Activated CD8-positive, alpha-beta memory T cell treated with anti-CD3 and anti-CD28 coated beads, Interleukin-2, amount 50 U/mL, for 1 hour (primary cell): Measurements from ENCODE around the gene LRRTM1.

Source experiments
- DNase-seq: peaks from one replicate; pipeline ENCODE4 v3.0.0-alpha.2; 2020; ENCODE audit errors: extremely low read depth

LRRTM1 gene

DNA sequence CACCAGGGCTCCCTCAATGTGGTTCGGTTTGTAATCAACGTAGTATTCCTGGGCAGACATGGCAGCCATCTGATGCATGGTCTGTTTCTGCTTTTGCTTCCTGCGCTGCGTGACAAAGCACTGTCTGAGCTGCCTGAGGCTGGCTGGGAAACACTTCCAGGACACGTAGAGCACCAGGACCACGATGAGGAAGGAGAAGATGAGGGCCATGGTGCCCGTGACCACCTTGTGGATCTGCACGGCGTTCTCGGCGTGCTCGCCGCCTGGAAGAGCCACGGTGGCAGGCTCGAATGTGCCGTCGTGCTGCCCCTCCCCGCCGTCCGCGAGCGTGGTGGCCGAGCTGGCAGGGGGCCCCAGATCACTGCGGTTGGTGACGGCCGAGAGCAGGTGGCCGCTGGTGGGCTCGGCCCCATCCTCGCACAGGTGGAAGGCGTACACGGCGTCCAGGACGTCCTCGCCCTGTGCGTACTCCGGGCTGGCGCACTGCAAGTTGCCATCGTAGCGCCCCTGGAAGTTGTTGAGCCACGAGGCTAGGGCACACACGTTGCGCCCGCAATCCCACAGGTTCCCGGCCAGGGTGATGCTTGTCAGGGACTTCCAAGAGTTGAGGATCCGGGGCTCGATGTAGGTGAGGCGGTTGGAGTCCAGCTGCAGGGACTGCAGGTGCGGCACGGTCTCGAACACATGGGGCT, 2.1 kb downstream of the LRRTM1 start:
- no peak for DNase-seq

DNA sequence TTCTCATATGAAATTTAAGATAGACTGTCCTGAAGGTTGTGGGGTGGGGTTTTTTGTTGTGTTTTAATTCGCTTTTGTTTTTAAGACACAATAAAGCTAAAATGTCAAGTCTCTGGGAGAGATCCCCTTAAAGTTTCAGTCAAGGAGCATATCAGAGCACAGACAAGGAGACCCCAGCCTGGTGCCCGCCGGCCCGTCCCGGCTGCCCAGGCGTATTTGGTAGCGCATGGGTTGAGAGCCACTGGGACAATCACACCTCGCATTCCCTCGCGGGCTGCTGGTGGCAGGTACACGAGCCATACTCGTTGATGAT, 2.6 kb downstream of the LRRTM1 start:
- no peak for DNase-seq

DNA sequence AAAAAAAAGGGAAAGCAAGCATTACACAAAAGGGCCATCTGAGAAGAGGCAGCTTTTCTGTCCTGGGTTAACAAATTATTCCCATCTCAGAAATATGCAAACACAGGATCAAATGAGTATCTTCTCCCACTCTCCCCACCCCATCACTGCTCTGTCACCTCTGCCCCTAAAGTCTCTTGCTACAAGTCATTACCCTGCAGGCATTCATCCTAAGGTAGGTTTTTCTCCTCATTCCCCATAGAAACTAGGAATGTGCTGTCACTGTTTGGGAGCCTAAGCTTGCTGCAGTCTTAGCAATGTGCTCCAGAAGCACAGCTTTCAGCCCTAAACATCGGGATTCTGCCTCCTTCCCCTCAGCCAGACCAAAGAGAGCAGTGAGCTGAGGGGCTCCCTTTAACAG, 3.6 kb downstream of the LRRTM1 start:
- DNase-seq, result no peak

DNA sequence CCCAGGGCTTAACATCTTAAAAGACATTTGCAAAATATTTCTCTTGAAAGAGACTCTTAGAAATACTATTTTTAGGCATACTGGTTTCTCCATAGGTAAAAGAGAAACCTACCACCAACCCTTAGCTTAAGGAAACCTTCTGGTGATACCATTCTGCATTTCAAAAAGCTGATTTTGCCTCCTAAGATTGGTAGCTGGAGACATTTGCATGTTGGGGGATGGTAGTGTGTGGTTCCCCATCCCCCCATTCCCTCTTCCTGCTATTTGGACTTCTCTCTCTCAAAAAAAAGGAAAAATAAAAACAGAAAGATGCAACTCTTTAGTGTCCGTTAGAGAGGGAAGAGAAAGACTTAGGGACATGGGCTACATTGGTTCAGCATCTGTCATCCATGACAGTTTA, 4.2 kb downstream of the LRRTM1 start:
- no peak for DNase-seq

DNA sequence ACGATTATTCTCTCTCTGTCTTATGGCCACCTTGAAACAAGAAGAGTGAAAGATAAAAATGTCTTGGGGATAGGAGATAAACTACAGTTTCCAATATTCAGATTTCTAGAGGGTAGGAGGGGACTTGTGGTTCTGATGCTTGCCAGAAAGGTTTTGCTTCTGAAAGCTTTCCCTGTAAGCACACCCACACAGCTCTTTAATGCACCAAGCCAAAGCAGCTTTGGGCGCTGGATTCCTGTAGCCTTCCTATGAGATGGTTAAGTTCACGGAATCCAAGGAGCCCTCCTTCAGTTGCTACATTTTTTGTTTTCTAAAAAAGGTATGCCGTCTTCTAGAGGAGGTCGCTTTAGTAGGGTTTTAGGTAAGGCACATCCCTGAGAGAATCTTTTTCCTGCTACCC, 4.9 kb downstream of the LRRTM1 start:
- DNase-seq, result no peak

DNA sequence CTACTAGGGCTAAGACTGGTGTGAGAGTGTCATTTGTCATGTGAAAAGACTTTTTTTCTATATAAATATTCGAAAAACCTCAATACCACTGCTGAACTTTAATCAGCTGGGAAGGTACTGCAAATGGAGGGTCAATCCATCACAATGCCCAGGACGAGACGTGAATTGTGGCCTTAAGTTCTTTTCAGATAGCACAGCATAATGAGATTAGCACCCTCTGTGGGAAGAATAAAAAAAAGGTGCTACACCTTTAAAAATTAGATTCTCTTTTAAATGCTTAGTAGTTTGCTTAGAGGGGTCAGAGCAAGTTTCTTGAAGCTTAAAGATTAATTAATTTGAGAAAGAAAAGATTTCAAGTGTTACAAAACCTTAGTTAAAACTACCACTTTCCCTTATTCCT, 5.6 kb downstream of the LRRTM1 start:
- DNase-seq, result no peak

DNA sequence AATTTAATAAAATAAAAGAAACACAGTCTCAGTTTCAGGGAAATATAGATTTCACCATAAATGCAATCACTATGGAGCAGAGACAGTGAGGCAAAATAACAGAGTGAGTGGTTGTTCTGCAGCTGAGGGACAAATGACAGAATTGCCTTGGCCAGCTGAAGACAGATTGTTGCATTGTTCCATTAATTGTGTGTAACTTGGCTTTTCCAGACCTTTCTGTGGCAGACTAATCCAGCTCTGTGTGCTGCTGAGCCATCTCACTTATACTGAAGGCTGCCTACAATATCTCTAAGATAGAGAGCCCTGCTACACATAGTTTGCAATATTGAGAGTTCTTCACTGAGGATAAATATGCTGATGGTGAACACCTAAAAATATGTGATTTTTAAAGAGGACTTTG, 11.5 kb downstream of the LRRTM1 start:
- no peak for DNase-seq

DNA sequence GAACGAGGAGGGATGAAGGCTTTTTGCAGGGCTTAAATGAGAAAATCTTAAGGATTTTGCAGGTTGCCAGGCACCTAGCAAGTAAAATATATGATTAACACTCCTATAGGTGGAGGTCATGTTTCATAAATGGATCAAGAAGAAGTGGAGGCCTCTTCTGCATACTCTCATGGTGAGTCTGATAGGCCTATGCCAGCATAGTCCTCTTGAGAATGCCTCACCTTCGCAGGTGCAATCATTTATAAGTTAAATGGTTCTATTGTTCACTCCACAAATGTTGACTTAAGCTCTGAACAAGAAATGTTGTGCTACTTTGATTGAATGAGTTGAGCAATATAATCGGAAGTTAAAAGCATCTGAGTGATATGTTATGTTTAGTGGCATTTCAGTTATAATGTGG, 12.1 kb downstream of the LRRTM1 start:
- DNase-seq, result no peak

DNA sequence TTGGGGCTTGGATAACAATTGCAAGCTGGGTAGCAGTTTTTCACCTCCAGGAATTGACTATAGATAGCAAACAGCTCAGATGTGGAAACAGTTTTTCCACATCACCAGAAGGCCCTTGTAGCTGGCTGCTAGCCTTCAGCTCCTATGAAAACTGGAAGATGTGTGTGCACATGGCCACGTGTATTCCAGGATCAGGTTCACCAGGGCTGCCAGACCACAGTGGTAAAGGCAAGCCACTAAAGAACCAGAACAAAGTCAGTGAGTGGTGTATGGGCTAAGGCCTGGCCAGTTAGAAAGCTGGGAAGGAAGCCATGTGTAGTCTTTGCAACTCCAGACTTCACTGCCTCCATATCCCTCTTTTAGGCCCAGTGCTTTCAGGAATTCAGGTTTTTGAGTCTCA, 12.9 kb downstream of the LRRTM1 start:
- DNase-seq, result no peak

DNA sequence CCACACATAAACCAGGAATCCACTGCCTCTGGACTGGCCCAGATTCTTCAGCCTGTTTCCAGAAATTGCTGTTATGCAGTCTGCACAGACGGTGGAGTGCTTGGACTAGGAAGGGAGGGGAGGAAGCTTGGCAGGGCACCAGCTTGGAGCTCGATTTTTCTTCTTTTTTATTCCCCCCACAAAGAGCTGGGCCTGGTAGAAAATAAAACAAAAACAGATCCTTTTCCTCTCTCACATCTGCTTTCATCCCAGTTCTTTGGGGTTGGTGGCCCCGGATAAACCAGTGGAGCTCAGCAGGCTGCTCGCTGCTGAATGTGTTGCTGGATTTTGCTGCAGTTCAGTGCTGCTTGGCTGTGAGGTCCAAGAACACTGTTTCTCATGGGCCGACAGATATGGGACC, 16.0 kb downstream of the LRRTM1 start:
- no peak for DNase-seq

DNA sequence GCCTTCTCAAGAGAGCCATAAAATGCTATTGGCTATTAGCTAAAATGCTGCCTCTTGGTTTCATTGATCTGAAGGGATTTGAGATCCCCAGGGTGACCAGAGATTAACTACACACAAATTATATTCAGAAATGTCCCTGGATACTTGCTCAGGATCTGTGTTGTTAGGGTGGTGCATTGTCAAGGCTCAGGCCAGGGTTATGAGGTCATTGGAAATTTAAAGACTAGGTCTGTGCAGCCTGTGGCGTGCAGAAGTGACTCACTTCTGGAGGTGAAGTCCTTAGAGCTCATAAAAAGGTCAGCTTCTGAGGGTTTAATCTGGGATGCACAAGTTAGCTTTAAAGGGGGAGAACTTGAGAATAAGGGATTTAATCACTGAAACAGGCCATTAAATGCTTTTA, 23.5 kb downstream of the LRRTM1 start:
- no peak for DNase-seq

DNA sequence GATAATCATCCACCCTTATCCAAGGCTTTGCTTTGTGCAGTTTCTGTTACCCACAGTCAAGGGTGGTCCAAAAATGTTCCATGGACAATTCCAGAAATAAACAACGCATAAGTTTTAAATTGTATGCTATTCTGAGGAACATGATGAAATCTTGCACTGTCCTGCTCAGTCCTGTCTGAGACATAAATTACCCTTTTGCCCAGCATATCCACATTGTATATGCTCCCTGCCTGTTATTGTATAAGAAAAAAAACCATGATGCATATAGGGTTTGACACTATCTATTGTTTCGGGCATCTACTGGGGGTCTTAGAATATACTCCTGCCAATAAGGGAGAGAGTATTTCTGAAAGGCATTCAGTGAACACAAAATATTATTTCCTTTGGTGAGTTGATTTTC, 24.0 kb downstream of the LRRTM1 start:
- DNase-seq, result no peak

DNA sequence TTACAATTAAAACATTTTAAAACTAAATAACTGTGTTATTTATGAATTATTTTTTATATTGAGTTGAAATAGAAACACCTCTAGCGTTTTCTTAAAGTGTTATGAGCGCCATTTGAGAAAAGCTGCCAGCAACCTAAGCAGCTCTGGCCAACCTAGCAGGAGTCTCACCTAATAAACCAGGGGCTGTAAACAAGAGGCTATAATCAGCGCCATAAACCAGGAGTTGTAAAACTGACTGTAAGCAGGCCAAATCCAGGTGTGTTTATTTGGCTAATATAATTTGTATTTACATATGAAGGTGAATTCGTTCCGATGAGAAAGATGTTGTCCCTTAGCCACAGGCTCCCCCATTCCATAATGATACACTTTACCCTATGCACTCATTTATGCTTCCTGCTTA, 34.7 kb downstream of the LRRTM1 start:
- no peak for DNase-seq

DNA sequence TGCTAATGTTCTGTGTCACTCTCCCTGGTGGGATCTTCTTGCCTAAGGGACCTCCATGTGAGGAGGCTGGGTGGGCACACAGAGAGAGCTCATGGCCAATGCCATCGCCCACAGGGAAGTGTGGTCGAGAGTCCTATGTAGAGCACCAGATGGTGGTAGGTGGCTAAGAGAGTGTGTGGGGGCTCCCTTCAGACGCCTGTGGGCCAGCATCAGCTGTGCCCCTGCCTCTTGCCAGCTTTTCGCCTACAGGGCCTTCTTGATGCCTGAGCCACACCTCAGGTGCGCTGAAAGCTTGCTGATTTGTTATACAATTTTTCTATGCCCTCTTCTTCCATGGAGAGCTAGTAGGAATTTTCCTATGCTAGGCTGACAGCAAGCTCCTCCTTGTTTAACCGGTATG, 38.3 kb downstream of the LRRTM1 start:
- no peak for DNase-seq

DNA sequence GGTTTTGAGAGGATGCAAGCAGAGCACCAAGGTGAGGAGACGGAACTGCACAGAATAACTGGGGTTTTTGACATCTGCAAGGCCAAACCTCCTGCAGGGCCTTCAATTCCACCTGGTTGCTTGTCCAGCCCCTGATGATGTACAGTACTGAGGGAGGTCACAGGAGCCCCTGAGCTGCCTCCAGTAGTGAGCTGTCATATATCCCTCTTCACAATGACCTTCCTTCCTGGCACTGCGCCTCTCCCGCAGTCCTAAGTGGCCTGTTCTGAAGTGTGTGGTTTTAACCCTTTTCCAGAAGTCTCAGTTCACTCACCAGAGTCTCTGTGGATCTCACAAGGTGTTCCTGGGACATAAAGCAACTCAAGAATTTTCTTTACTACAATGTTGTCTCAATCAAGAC, 45.3 kb downstream of the LRRTM1 start:
- no peak for DNase-seq

DNA sequence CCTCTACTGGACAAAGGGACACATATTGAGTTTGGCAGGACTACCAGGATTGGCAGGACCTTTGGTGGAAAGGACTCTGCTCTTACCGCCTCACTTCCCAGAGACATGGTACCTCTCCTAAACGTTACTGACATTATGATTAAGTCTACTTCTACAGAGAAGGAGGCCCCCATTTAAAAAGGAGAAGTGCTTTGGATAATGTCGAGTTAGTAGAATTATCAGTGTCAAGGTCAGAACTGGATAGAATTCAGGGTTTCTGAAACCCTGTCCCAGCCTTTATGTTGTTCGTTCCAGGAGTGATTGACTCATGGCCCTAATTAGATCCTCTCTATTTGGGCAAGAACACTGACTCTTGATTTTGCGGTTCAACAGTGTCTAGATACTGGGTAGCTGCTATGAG, 45.8 kb downstream of the LRRTM1 start:
- DNase-seq, result no peak

DNA sequence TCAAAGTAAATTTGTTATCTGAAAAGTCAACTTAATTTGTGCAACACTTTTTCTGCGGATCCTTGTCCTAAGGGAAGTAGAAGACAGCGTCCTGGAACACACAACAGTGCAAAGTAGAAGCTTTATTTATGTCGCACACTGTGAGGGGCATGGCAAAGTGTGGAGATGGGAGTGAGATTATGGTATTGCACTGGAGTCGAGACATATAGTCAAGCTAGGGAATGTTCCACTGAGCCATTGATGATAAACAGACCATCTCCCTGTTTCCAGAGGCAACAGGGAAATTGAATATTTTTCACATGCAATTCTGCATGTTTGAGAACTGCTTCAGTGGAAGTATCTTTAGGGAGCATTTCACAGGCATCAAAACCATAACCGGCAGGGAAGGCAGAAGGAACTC, 46.2 kb downstream of the LRRTM1 start:
- no peak for DNase-seq

DNA sequence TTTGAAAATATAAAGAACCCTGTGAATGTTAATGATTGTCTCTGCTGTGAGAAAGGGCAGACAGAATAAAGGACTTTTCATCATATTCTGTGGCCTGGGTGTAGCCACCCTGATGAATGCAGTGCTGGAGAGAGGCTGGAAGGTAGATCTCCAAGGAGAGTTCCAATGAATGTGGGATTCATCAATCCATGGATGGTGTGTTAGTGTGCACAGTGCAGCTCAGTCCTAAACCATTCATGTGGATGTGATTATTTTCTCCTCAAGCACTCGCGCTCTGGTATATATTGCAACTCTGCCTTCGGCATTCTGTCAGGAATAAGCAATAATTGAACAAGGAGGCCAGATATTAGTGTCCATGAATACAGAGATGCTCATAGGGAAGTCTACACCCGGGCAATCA, 47.1 kb downstream of the LRRTM1 start:
- no peak for DNase-seq

DNA sequence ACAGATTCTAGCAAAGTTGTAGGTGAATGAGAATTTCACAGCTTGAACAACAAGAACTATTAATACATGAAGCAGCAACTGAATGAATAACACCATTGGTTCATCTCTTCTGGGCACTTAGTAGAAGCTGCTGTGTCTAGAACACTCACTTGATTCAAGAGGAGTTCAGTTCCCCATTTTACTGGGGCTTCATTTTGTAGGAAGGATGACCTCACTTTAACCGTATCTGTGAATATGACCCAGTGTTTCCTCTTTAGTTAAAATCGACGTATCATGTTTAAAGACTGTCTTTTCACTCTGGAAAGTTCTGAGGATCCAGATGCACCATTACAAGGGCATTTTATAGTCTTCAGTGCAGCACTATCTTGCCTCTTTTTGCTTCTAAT, 47.8 kb downstream of the LRRTM1 start:
- DNase-seq, result no peak

DNA sequence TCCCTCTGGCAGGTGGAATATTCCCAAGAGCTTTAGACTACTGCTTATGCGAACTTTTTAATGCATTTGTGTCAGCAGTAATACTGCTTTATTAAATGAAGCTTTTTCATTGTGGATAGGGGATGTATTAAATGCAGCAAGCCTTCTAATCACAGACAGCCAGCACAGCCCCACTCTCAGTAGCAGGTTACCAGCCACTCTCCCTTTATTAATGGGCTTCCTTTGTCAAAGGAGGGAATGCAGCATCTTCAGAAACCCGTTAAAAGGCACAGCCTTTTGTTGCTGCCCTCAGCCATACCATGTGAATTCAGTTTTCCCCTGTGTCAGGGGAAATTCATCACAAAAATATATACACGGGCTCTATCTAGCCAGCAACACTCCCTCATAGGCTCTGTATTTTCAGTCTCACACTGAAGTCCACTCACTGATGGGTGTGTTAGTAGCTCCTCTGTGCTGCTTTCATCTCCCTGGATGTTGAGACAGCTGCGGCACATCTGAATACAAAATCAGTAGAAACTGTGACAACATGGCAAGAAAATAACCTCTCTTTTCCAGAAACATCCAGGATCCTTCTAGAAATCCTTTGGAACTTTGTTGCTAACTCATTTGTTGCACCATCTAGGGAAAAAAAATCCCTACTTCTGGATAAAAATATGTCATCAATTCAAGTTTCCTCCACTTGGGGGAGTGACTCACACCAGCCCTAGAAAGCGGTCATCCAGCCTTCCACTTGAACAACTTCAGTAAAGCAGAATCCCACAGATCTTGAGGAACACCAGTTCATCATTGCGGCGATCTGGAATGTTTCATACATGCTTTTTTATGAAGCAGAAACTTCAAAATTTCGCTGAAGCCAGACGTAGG, 48.4 kb downstream of the LRRTM1 start:
- DNase-seq, result no peak

DNA sequence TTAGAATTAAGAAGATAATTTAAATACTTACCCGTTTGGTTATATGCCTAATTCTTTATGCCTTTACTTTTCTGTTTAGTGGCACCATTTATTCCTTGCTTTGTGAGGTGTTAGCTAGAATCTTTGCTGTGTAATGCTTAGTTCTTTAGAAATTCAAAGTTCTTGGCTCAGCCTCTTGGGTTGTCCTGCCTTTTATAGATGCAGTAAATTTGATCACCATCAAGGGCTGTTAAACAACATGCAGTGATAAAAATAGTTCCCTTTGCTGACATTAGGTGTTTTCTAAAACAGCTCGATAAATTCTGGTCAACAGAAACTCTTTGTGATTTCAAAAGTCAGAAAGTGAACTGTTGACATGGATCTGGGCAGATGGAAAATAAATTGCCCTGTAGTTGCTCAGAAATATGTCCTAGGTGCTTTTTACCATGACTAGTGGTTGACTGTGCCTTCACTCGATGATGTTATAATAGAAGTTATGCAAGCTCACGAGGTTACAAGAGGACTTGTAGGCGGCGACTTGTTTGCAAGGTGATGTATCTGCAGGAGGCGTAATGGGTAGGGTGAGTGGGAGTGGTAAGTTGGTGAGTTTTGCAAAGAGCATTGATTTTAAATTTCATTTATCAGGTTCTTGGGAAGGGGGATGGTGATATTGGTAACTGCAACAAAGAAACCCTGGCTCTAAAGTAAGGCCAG, 52.1 kb downstream of the LRRTM1 start:
- DNase-seq, result no peak
